Fibroblast of the aortic adventitia (primary cell): ENCODE measurements around the gene SEC14L1. TPM values are rescaled to one million over a fixed set of nuclear protein-coding genes. Genes with fewer than 3 reads are reported as not detected.

Source experiments
- DNase-seq: peaks from one replicate; pipeline ENCODE4 v3.0.0-alpha.2; 2010; ENCODE audit warnings: low read depth
- H3K4me3 ChIP-seq: 2 replicates; pipeline ENCODE4 v1.5.1; 2011; ENCODE audit warnings: low read depth, mild to moderate bottlenecking, control low read depth, low read length, moderate library complexity
- total RNA-seq: library from RNA; depleted of rRNA; stranded (reverse); fragments of >200 nt; gene quantifications from 2 replicates; pipeline ENCODE4 v1.2.3, GENCODE V29; 2012; ENCODE audit warnings: low replicate concordance
- TF ChIP-seq, protein P1 (sequence below): IDR thresholded peaks from 2 replicates; pipeline ENCODE4 v1.5.1; 2011; ENCODE audit warnings: mild to moderate bottlenecking, low read length, control low read depth, inconsistent platforms; ENCODE audit not compliant: insufficient read depth

SEC14L1 gene
- total RNA-seq, 1 donor = 34.3 TPM

DNA sequence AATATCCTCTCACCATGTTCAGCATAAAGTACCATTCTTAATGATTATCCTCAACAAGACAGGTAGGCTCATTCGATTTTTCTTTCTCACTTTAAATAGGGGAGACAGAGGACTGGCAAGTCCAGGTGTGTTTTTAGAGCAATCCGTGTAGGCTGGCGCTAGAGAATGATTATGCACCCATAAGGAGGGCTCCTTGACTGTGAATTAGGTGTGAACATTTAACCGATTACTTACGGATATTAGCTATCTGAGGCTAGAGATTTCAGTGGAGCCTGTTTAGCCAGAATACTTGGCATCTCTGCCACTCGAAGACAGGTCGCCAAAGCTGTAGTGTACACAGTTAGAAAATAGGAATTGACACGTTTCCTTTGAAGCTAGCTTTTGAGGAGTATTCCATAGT lies 1.9 kb downstream of the SEC14L1 start:
- TF ChIP-seq, protein P1, sequence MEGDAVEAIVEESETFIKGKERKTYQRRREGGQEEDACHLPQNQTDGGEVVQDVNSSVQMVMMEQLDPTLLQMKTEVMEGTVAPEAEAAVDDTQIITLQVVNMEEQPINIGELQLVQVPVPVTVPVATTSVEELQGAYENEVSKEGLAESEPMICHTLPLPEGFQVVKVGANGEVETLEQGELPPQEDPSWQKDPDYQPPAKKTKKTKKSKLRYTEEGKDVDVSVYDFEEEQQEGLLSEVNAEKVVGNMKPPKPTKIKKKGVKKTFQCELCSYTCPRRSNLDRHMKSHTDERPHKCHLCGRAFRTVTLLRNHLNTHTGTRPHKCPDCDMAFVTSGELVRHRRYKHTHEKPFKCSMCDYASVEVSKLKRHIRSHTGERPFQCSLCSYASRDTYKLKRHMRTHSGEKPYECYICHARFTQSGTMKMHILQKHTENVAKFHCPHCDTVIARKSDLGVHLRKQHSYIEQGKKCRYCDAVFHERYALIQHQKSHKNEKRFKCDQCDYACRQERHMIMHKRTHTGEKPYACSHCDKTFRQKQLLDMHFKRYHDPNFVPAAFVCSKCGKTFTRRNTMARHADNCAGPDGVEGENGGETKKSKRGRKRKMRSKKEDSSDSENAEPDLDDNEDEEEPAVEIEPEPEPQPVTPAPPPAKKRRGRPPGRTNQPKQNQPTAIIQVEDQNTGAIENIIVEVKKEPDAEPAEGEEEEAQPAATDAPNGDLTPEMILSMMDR = no peak
- H3K4me3 ChIP-seq = no peak overlapping the region
- DNase-seq = no peak

DNA sequence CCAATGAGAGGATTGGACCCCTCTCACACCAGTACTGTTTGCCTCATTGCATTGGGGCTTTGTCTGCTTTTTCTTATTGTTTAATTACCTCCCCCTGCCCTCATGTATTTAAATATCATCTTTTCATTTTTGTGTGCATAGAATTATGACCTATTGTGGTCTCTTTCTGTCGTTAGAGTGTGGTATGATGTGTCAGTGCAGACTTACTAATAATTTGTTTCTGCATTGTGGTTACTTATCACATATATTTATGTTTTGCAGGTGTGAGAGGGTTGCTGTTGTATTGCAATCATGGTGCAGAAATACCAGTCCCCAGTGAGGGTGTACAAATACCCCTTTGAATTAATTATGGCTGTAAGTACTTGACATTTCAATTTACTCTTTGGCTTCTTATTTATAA lies 2.5 kb downstream of the SEC14L1 start:
- TF ChIP-seq, protein P1 = no peak
- H3K4me3 ChIP-seq = no peak overlapping the region

DNA sequence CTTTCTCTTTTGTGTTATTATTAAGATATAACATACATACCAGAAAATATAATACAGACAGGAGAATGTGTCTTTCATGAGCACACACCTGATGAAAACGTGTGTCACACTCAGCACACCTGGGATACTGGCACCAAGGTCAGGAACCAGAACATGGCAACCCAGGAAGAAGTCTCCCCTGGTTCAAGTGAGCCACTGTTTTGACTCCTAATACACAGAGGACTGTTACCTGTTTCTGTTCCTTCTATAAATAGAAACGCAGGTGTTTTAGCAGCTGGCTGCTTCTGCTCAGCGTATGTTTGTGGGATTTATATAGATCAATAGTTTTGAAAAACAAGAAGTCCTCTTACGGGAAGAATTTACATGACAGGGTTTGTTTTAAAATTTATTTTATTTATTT lies 3.5 kb downstream of the SEC14L1 start:
- TF ChIP-seq, protein P1 = no peak
- DNase-seq = no peak
- H3K4me3 ChIP-seq = no peak overlapping the region

More for the DNA sequence above, 2.5 kb downstream of the SEC14L1 start:
- no peak for DNase-seq

- TF ChIP-seq, protein P1 = no peak
- no peak for DNase-seq
- H3K4me3 ChIP-seq = peak overlapping the region; percentile 11
These were observed 4.4 kb downstream of the SEC14L1 start for GRCh38 chr17:77145224-77145611.

- TF ChIP-seq, protein P1 = peak; percentile 35
- peak overlapping the region; percentile 11 for H3K4me3 ChIP-seq
- DNase-seq = peak; percentile 75
These were observed 5.0 kb downstream of the SEC14L1 start for GRCh38 chr17:77145612-77146245.

GRCh38 chr17:77146246-77146632 lies 5.5 kb downstream of the SEC14L1 start:
- no peak overlapping the region for H3K4me3 ChIP-seq
- DNase-seq = no peak
- TF ChIP-seq, protein P1 = no peak

GRCh38 chr17:77146882-77147281 lies 6.1 kb downstream of the SEC14L1 start:
- TF ChIP-seq, protein P1 = no peak
- DNase-seq = no peak
- H3K4me3 ChIP-seq = no peak overlapping the region
